Neural progenitor cell (in vitro differentiated cells): ENCODE data around the gene NAV1.
"Not testable (repeated sequence)": the region's sequence is repeated elsewhere in the genome, so short reads cannot be mapped to it uniquely, and the experiment has no call there.

Experiments used
- CTCF ChIP-seq: fragments of 200-600 bp; sonication (generic); IDR thresholded peaks from 2 replicates; pipeline ENCODE4 v1.5.1; 2017; ENCODE audit warnings: antibody characterized with exemption, mild to moderate bottlenecking
- EZH2 ChIP-seq: fragments of 200-600 bp; sonication (generic); IDR thresholded peaks from 2 replicates; pipeline ENCODE4 v1.6.1; 2017; ENCODE audit warnings: antibody characterized with exemption, mild to moderate bottlenecking, moderate library complexity

GRCh38 chr1:201581371-201581770 is 42.4 kb downstream of the NAV1 start:
- not testable (repeated sequence) for TF ChIP-seq CTCF, EZH2
